Inflammatory macrophage (primary cell): ENCODE results near the gene MEIS2.

Experiments used
- DNase-seq, 2 donors: peaks; one replicate each; pipeline ENCODE4 v3.0.0-alpha.2; 2020 to 2022

Gene MEIS2

DNA sequence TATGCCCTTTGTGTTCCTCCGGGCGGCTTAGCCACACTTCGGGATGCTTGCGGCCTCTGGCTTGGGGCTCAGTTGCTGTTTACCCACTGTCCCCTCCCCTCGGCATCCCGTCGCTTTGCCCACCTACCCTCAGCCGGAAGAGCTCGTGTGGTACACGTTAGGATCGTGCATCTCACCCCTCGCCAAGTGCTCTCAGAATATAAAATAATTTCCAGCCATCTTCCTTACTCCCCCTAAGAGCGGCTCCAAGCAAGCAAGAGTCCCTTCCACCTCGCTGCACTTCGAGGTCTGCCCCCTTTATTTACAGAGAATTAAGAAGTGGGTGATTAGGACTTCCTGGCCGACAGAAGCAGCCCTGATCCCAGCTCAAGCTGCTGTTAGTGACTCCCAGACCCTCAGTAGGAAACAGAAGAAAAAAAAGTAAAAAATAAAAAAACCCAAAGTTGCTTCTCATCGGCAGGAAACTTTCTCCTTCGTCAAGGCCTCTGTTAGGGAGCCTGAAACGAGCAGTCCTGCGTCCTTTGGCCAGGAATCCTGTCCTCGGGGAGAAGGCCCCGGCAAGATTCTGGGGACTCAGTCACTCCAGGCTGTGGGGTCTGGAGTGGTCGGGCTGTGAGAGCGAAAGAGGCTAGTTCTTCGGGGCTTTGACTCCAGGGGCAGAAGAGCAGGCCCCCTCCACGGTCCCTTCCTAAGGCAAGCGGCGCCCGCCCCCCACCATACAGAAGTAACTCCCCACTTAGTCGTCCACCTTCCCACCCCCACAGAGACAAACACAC lies 3.0 kb downstream of the MEIS2 start:
- DNase-seq, result no peak

DNA sequence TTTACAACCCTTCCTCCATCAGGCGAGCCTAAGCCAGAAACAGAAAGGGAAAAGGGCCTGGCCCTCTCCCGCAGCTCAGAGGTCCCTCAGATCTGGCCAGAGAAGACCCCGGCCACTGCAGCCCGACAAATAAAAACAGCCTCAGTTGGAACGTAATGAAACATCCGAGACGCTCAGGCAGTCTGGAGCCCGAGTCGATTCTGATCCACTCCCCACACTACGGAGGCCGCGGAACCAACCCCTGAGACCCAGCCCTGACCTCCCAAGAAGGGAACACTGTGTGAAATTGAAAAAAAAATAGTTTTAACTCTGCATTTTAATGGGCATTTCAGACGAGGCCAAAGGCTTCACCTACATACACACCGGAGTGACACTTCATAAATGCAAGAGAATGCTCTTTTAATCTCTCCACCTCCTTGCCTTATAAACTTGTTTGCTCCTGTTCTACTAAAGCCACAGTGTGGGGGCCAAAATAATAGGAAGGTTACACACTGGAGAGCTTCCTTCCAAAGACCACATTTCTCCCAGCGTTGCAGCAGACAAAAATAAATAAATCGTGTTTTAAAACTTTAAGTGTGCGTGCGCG lies 3.7 kb downstream of the MEIS2 start:
- DNase-seq, result no peak

DNA sequence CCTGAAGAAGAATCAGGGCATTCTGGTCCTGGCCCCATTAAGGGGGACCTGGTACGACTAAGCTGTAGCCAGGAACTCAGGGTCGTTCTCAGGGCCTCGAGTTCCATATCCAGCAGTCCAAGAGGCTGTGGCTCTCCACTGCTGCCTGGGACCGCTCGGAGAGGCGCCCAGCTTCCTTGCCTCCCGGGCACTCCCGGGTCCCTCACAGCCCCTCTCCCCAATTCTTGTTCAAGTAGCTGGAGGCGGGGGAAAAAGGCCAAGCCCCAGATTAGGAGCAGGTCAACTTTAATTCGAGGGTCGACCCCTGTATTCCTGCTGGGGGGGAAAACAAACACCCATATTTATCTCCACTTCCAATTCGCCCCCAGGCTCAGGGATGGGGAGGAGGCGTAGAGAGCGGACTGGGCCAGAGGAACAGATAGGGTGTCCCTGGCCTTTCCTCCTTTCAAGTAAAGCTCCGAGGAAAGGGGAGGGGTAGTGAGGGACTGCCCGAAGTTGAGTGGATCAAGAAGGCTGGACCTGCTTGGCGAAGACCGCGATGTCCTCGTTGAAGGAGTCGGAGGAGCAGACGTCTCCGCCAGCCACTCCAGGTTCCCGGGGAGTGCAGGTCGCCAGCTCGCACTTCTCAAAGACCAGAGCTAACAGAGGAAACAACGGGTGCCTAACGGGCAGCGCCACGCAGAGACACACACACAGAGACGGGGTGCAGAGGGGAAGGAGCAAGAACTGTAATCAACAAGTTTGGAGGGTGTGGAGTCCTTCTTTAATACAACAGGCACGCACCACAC lies 4.4 kb downstream of the MEIS2 start:
- no peak for DNase-seq

DNA sequence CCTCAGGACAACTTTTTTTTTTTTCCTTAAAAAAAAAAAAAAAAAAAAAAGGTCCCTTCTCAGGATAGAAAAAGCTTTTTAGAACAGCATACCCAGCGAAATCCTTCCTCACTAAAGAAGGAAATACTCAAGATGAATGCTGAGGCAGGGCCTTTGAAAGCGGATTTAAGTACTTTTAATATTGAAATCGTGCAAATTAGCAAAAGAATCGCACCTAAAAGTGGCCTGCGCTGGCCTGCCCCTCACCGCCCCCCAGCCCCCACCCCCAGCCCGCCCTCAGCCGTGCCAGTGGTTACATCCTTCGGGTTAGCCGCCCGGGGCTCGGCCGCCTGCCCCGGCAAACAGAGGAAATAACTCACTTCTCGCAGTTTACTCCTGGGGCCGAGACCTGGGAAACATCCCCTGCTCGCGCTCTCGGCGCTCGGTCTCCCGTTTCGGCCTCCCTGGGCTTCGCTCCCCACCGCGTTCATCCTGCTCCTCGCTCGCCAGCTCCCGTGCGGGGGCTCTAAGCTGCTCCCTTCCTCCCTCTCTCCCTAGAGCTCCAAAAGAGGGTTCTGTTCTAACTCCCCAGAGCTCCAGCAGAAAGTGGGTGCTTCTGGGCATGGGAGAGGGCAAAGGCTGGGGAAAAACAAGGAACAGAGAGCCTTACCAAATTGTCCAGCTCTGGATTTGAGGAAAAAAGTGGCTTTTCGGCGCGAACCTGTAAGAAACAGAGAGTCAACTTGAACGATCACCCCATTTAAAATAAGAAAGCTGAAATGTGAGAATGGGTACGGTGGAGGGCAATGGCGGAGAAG lies 5.2 kb downstream of the MEIS2 start:
- no peak for DNase-seq

DNA sequence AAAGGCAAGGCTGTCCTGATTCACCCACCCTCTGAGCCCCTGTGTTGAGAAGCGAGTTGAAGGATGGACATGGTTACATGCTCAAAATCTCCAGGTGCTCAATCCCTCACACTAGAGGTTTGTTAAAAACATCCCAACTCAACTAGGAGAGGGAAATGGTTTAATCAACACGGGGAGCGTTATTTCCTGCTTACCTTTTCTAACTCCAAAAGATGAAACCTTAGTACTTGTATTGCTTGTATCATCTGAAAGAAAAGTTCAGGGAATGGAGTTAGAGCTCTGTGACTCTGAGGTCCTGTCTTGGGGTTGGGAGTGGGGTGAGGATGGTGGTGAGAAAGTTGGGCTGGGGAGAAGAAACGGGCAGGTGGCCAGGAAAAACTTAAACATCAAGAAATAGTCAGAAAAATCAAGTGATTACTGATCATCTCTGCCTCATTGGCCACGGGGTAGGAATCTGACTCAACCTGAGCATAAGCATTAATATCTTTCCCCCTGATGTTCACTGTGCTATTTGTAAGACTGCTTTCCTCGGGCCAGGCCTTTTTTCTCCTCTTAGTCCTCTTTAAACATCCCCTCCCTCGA lies 5.9 kb downstream of the MEIS2 start:
- no peak for DNase-seq

DNA sequence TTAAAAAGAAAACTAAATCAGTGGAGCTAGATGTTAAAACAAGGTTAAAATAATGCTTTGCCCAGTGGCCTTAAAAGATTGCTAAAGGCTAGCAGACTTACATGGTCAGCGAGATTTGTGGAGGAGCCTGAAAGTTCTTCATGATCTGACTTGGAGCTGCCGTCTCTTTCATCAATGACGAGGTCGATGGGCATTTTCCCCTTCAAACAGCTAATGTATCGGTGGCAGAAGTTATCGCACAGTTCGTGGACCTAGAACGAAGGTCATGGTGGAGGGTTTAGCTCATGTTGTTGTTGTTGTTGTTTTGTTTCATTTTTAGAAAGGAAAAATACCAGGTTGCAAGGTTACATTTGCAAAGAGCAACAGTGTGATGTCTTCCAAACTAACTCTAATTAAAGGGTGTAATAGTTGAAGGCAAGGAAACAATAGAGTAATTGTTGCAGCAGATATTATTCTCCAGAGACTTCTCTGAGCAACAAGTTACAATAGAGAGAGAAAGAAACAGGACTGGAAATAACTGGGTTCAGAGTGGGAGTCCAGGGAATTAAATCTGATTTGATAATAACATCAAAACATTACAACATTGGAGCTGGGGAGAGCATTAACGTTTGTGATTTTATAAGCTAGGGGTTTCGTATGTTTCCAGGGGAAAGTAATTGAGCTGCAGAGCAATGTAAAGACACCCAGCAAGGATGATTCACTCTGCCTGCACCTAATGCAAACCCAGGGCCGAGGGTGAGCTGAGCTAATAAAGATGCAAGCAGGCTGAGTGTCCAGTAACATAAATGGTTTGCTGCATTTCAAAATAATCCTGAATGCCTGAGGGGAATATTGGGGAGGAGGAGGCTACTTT lies 6.6 kb downstream of the MEIS2 start:
- no peak for DNase-seq

DNA sequence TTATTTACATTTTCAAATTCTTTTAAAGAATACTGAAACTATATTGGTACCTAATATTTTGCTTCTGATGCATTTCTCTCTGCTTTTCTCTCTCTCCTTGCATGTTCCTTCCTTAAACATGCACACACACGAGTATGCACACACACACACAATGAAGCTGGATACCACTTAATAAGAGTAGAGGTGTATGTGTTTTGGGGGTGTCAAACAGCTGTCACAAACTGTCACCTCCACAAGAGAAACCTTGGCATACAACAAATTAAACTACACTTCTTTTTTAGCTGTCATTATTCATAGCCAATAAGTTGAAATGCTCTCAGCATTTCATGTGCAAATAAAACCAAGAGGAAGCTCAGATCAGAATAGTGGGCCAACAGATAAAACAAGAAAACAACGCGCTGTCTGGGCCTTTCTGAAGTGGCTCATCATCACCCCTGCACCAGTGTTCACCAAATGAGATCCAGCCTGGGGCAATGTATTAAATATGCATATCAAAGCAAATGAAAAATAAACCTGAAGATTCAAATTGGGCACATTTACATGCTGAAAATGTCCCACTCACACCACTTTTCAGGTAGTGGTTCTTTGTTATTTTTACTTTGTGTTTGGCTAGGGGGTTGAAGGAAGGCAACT lies 9.7 kb downstream of the MEIS2 start:
- no peak for DNase-seq

DNA sequence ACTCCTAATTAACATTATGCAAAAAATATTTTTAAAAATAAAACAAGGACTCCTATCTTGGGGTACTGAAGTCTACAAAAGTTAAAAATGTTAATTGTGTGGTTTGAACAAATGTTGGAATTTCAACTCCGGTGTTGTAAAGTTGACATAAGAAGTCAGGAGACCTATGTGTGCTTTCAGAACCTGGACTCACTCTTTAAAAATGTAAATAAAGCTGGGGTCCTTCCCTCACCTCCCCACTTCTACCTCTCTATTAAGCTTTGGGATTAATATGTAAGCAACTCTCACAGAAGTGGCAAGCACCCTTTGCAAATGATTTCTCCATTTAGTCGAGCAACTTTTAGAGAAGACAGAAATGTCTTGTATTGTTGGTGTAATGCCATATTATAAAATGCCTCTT lies 11.9 kb downstream of the MEIS2 start:
- no peak for DNase-seq

DNA sequence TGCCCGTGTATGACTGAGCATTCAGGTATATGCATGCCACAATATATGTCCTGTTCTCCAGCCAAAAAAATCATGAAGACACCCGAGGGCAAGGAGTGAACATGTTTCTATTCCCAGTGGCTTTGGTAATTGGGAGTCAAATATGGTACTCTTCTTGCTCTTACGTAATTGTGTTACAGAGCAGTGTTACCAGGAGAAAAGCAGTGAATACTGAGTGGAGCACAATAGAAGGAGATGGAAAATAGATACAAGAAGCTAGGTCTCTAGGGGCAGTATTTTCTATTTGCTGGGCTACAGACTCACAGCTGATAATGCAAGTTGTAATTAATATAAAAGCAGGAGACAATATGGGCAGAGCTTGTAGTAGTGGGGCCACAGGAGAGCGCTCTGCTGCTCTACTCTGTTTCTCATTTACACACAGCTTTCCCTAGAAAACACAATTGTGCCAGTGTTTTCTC lies 13.2 kb downstream of the MEIS2 start:
- no peak for DNase-seq

DNA sequence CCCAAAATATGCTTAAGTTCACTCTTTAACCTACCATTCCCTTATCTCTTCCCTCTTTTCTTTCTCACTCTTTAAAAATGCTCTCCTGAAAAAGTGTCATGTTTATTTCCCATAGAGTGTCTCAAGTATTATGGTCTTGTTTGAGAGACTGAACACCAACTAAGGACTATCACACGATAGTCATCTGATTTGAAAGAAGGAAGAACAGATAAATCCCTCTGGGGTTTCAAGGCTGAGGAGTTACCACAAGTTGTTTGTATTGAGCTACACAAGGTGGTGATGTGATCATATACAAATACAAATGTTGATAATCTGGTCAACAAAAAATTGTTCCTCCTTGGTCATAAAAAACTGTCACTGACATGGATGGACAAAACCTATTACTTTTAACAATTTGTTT lies 13.8 kb downstream of the MEIS2 start:
- DNase-seq, result no peak

DNA sequence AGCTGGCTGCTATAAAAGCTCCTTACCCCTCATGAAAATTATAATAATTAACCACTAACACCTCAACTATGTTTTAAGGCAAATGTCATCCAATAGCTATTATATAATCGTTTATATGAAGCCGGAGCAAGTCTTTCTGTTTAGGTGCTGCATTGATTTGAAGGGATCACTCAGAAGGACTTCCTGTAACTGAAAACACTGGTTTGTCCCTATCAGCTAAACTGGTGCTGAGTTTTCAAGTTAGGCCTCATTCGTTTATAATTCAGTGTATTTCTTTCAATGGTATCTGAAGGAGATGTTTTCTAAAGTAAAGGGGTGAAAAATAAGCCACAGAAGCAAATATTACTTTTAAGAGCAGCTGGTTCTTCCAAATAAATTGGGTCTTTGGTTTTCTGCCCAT lies 14.2 kb downstream of the MEIS2 start:
- DNase-seq, result no peak

DNA sequence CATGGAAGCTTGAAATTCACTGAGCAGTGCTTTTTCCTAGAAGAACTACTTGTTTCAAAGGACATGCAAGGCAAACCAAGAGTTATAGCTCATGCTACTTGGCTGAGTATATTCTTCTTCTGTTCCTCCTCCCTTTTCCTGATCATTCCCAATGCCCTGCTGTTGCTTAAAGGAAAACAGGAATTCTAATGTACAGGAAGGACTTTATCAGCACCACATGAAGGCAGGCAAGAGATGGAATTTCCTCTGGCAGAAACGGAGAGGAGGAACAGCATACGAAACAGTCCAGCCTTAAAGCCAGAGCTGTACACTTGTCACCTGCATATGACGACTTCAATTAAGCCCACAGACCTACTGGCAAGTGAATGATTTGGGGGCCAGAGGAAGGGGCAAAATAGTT lies 15.7 kb downstream of the MEIS2 start:
- no peak for DNase-seq

DNA sequence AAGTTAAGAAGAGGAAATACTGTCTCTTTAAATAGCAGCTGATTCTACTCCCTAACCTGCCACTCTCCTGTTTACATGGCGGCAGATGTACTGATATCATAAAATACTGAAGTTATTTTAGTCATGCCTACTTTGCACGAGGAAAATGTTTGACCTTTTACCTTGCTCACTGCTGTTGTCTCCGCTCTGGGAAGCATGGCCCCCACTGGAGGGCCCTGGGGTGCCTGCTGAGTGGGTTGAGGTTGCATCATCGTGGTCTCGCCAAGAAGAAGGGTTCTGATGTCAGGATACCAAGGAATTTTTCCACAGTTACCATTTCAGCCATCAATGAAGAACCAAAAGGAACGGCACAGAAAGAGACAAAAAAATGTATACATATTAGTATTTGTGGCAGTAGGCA lies 16.7 kb downstream of the MEIS2 start:
- no peak for DNase-seq

DNA sequence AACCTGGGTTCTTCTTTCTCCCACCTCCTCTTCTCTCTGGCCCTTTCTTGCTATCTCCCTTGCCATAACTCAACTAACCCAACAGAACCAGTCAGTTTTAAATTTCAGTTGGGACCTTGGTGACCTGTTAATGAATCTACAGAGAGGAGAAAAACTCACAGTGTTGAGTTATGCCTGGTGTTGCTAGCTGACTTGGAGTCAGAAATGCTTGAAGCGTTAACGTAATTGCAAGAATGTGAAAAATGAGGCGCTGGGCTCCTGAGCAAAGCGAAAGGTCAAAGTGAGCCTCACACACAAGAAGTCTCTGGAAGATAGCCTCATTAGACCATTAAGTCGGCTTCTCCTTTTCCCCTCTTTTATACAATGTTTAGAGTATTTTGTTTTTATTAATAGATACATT lies 18.4 kb downstream of the MEIS2 start:
- no peak for DNase-seq

DNA sequence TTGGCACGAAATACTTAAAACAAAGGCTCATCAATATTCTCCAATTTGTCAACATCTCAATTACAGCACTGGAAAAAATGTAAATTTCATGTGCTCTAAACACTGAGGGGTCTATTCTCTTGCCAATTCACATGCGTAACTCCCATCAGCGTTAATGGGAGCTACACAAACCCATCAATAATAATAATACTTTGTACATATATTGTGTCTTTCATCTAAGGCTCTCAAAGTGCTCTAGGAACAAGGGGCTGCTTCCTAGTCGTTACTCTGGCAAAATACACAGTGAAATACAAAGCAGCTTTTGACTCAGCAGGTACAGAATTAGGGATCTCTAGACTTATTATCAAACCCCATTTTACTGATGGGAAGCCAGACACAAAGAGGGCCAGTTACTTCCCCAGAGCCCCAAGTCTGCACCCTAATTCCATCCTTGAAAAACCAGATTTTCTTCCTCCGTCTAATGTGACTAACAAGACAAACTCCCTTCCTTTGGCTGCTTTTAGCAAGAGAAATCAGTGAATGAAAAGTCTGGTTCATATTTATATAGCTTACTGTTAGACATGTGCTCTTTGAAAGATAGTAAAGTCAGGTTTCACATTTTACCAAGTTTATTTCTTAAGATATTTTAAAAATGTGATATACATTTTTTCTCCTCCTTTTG lies 20.0 kb downstream of the MEIS2 start:
- no peak for DNase-seq

DNA sequence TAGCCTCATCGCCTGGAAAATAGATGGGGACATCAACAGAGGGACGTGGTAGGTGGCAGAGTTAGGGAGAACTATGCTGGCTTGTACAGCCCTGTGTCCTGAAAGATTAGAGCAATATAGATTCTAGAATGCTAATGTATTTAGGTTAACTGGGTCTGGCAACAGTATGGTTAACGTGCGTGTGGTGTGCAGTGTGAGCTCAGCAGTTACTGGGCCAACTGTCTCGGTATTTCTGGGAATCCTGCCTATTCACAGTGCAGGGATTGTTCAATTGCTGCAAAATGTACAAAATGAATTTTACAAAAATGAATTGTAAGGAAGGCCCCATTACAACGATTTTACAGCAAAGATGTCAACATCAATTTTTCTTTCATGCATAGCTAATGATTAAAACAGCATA lies 20.6 kb downstream of the MEIS2 start:
- DNase-seq, result no peak

DNA sequence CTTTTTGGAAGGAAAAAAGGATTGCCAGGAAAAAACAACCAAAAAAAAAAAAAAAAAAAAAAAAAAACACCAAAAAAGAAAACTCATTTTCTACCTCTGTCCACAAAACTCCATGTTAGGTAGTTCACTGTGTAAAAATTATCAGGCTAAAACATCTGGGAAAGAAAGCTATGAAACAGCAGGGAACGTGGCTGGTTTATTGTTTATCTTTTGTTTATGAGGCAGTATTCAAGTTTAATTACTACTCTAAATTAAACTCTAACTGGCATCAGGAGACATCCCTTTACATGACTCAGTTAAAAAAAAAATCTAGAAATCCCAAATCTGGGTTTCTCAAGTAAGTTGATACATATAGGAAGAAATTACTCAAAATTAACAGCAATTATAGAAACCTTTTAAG lies 21.8 kb downstream of the MEIS2 start:
- DNase-seq, result no peak

DNA sequence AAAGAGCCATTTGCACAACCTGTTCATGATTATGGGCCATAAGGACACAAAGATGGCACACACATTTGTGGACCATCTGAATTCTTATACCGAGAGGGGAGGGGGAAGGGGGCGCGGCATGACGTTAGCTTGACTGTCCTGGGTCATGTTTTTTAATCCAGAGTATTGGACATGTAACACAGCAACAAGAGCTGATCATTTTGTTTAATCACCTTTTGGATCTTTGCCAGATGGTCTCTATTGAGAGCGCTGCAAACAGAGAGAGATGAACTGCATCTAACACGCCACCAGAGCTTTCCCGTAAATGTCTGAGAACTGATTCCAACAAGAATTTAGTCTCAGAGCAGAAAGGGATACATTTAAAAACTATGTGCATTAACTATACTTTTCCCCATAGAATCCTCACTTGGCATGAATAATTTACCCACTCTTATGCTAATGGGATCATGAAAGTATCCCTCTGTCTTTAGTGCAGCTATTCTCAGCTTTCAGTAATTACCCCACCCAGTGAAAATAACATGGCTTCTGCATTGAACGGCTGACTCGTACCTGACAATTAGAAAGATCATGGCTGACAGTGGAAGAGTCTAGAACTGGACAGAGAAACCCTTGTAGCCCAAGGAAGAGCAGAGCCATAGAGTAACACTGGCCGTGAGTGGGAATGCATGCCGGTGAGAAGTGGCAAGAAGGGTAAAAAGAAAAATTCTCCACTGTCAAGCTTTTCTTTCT lies 22.6 kb downstream of the MEIS2 start:
- no peak for DNase-seq

DNA sequence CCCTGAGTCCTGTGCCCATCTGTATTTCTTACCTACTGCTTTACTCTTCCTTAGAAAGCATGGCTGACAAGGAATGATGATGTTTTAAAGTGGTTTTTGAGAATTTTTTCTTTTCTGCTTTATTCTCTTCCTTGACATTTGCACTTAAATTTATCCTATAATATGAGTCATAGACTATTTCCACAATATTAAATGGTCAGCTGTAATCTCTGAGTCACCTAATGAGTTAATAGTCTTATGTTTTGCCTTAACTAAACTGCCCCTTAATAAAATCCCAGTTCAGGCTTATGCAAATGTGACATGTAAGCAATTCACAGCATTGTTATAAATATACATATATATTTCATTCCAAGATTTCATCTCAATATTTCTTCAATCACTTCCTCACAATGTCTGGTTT lies 23.8 kb downstream of the MEIS2 start:
- no peak for DNase-seq

DNA sequence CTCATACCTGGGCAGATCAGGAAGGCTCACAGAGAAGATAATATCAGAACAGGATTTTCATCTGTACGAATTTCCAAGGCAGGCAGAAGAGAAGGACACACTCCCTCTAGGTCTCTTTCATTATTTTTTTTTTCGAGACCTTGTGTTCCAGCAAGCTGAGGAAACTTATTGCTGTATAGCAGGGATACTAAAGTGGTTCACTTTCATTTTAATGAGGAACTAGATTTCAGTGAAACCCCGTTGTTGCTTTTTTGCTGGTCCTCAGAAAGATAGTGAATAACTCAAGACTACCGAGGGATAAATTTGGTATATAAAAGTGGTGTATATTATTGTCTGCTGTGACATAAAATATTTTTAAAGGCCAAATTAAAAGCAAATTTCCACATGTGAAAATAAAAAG lies 24.6 kb downstream of the MEIS2 start:
- no peak for DNase-seq
